ENCODE measurements around the gene ASB6.

Gene ASB6

DNA sequence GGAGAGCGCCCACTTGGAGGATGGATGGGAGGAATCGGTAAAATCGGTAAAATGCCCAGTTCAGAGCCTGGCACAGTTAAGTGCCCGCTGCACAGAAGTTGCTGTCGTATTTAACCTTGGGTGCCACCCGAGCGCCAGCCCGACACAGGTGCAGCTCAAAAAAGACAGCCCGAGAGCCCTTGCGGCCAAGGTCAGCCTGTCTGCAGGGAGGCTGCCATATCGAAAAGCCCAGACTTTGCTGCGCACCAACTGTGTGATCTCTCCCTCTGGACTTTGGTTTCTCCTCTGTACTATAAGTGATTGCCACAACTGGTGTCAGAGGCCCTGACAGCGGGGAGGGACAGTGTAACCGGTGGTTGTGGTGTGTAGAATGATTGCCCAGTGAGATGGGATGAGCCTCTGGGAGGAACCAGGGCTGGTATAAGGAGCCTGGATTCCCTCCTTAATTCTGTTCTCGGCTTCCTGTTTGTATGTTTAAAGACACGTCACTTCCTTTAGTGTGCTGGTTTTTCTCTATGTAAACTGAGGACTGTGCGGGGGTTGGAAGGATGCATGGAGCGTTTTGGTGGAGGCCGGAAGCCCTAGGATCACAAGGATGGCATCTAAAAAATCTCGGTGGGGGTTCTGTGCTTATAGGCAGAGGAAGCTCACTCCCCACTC lies 15.2 kb downstream of the ASB6 start:
- Histone ChIP-seq H3K27ac (ENCODE audit: low read depth, low read length) (peak overlapping the region; percentile 93), H3K27me3 (ENCODE audit: control insufficient read depth, insufficient read depth, low read length) (peaks cover 2% of the 10 kb centered on the region), H3K9me3 (ENCODE audit: control insufficient read depth, insufficient read depth, low read length) (no peaks in the 10 kb centered on the region), H3K4me1 (ENCODE audit: control insufficient read depth, insufficient read depth, low read length) (peaks cover 13% of the 10 kb centered on the region; the same call in 1 of the 2 replicates), H3K4me3 (ENCODE audit: low read depth, low read length) (peak overlapping the region; percentile 90), H3K9ac (ENCODE audit: low read depth, low read length) (peak overlapping the region; percentile 94), H3K36me3 (ENCODE audit: control insufficient read depth, insufficient read depth, low read length) (peaks cover 22% of the 10 kb centered on the region; the same call in 1 of the 2 replicates)

DNA sequence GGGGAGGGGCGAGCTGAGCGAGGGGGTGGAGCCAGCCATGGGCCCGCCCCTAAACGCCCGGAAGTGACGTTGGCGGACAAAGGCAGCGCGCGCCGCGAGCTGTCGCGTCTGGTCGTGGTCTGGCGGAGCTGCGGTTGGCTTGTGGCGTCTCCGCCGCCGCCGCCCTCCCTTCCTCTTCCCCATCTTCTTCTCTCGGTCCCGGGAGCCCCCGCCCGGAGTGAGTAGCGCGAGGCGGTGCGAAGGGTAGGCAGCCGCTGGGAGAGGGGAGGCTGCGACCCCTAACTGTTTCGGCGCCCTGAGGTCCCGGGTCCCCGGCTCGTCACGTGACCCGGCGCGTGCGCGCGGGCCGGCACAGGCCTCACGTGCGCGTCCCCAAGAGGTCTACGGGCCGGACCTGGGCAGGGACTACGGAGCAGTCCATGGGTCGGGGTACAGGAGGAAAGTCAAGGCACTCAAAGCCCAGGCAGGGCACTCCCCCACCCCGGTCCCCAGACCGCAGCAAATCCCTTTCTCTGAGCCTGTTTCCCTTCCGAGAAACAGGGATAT lies 15.8 kb downstream of the ASB6 start, which contains the start of gene NTMT1:
Gene NTMT1 (plus strand): TSS at position 85 of the 546 bp plus-strand sequence. CDS start 6,541 bp downstream, outside the sequence.
- H3K36me3 ChIP-seq (ENCODE audit: control insufficient read depth, insufficient read depth, low read length) = peaks cover 20% of the 10 kb centered on the region; the same call in 1 of the 2 replicates
- H3K9me3 ChIP-seq (ENCODE audit: control insufficient read depth, insufficient read depth, low read length) = no peaks in the 10 kb centered on the region
- peak within 1 kb of the TSS; percentile 94 for H3K9ac ChIP-seq (ENCODE audit: low read depth, low read length)
- H3K4me1 ChIP-seq (ENCODE audit: control insufficient read depth, insufficient read depth, low read length) = peaks cover 13% of the 10 kb centered on the region; the same call in 1 of the 2 replicates
- peaks cover 9% of the 10 kb centered on the region for H3K27me3 ChIP-seq (ENCODE audit: control insufficient read depth, insufficient read depth, low read length)
- peak within 1 kb of the TSS; percentile 90 for H3K4me3 ChIP-seq (ENCODE audit: low read depth, low read length)
- peak within 1 kb of the TSS; percentile 93 for H3K27ac ChIP-seq (ENCODE audit: low read depth, low read length)

DNA sequence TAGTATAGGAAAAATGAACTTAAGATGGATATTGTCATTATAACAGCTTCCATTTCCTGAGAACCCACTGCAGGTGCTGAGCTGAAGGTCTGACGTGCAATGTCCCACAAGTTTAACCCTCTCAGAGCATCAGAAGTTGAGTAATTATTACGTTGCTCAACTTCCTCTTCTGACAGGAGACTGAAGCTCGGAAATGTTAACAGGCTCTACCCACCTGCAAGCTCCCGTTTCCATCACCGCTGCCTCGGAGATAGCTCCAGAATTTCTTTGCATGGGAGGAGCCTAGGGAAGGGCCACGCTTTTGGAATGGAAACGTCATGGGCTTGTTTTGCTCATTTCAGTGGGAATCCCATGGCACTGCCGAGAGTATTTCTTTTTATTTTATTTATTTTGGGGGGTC lies 17.0 kb downstream of the ASB6 start:
- no peak overlapping the region for H3K4me3 ChIP-seq (ENCODE audit: low read depth, low read length)

DNA sequence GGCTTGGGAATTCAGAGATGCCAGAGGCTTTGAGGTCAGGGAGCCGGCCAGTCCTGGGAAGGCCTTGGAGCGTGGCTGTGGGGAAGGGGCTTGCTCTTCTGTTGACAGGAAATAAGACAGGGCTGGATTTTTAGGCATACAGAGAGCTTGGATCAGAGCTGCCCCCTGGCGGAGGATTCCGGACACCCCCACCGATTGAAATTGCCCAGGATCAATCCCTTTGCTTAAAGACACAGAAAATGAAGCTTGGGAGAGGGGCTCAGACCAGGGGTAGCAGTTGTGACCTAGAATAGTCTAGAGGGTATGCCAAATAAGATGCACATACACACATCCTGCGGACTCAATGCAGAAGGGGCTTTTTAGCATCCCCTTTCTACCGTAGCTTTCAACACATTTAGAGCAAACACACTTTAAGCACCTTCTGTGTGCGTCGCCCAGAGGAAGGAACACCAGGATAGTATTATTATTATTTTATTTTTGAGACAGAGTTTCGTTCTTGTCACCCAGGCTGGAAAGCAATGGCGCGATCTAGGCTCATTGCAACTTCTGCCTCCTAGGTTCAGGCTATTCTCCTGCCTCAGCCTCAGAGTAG lies 17.7 kb downstream of the ASB6 start:
- H3K9ac ChIP-seq (ENCODE audit: low read depth, low read length) = no peak overlapping the region
- H3K4me1 ChIP-seq (ENCODE audit: control insufficient read depth, insufficient read depth, low read length) = peaks cover 13% of the 10 kb centered on the region; the same call in 1 of the 2 replicates
- no peak overlapping the region for H3K4me3 ChIP-seq (ENCODE audit: low read depth, low read length)
- no peaks in the 10 kb centered on the region for H3K9me3 ChIP-seq (ENCODE audit: control insufficient read depth, insufficient read depth, low read length)
- H3K36me3 ChIP-seq (ENCODE audit: control insufficient read depth, insufficient read depth, low read length) = peaks cover 15% of the 10 kb centered on the region; the same call in 1 of the 2 replicates
- peaks cover 27% of the 10 kb centered on the region for H3K27me3 ChIP-seq (ENCODE audit: control insufficient read depth, insufficient read depth, low read length)
- no peak overlapping the region for H3K27ac ChIP-seq (ENCODE audit: low read depth, low read length)

More for the DNA sequence above, 17.0 kb downstream of the ASB6 start:
- H3K4me1 ChIP-seq (ENCODE audit: control insufficient read depth, insufficient read depth, low read length) = peaks cover 13% of the 10 kb centered on the region; the same call in 1 of the 2 replicates
- H3K27ac ChIP-seq (ENCODE audit: low read depth, low read length) = no peak overlapping the region
- no peak overlapping the region for H3K9ac ChIP-seq (ENCODE audit: low read depth, low read length)
- H3K27me3 ChIP-seq (ENCODE audit: control insufficient read depth, insufficient read depth, low read length) = peaks cover 21% of the 10 kb centered on the region
- H3K36me3 ChIP-seq (ENCODE audit: control insufficient read depth, insufficient read depth, low read length) = peaks cover 15% of the 10 kb centered on the region; the same call in 1 of the 2 replicates
- H3K9me3 ChIP-seq (ENCODE audit: control insufficient read depth, insufficient read depth, low read length) = no peaks in the 10 kb centered on the region

DNA sequence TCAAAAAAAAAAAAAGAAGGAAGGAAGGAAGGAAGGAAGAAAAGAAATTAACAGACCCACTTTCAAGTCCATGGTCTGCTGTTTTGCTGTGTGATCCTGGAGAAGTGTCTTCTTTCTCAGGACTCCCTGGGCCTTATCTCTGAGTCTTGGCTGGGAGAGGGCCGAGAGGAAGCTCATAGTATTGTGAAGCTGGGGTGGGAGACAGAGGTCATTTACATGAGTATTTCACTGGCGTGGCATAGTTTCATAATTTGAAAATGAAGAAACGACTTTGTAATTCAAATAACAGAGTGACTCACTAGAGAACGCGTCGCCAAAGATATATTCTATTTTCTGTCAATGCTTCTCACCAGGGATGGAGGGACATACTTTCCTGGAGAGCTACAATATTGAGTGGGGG lies 18.6 kb downstream of the ASB6 start:
- Histone ChIP-seq H3K9me3 (ENCODE audit: control insufficient read depth, insufficient read depth, low read length) (no peaks in the 10 kb centered on the region), H3K27ac (ENCODE audit: low read depth, low read length) (no peak overlapping the region), H3K4me1 (ENCODE audit: control insufficient read depth, insufficient read depth, low read length) (peaks cover 13% of the 10 kb centered on the region; the same call in 1 of the 2 replicates), H3K4me3 (ENCODE audit: low read depth, low read length) (no peak overlapping the region), H3K36me3 (ENCODE audit: control insufficient read depth, insufficient read depth, low read length) (peaks cover 9% of the 10 kb centered on the region; the same call in 1 of the 2 replicates), H3K27me3 (ENCODE audit: control insufficient read depth, insufficient read depth, low read length) (peaks cover 33% of the 10 kb centered on the region), H3K9ac (ENCODE audit: low read depth, low read length) (no peak overlapping the region)

DNA sequence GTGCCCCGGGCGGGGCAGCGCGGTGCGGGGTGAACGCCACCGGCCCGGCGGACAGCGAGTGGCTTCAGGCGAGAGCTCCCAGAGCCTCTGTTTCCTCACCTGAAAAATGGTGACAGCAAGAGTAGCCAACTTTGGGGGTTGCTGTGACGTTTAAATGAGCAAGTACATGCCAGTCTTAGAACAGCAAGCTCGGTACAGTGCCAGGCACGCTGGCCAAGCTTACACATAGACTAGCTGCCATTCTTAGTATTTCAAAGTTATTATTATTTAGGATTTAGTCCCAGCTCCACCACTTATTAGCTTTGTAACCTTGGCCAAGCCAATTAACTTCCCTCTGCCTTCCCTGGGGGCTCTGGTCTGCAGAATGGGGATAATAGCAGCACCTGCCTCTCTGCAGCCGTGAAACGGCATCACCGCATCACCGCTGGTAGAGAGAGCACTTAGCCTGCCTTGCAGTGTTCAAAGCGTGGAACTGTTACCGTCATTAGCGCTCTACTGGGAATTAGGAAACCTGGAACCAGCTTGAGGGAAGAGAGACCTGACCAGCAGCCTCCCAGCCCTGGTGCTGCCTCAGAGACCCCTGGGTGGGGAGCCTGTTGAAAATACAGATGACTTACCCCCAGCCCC lies 21.2 kb downstream of the ASB6 start, which contains the start of gene C9orf50:
Gene C9orf50 (minus strand): TSS at position 433 of the 627 bp plus-strand sequence. CDS start 527 bp downstream, outside the sequence.
- Histone ChIP-seq H3K4me3 (ENCODE audit: low read depth, low read length) (peak within 1 kb of the TSS; percentile 61), H3K9me3 (ENCODE audit: control insufficient read depth, insufficient read depth, low read length) (no peaks in the 10 kb centered on the region), H3K27me3 (ENCODE audit: control insufficient read depth, insufficient read depth, low read length) (peaks cover 33% of the 10 kb centered on the region), H3K9ac (ENCODE audit: low read depth, low read length) (no peak within 1 kb of the TSS), H3K27ac (ENCODE audit: low read depth, low read length) (no peak within 1 kb of the TSS), H3K4me1 (ENCODE audit: control insufficient read depth, insufficient read depth, low read length) (0 out of 2 replicates have a peak, but pooled peaks cover 2% of the 10 kb centered on the region), H3K36me3 (ENCODE audit: control insufficient read depth, insufficient read depth, low read length) (no peaks in the 10 kb centered on the region)

DNA sequence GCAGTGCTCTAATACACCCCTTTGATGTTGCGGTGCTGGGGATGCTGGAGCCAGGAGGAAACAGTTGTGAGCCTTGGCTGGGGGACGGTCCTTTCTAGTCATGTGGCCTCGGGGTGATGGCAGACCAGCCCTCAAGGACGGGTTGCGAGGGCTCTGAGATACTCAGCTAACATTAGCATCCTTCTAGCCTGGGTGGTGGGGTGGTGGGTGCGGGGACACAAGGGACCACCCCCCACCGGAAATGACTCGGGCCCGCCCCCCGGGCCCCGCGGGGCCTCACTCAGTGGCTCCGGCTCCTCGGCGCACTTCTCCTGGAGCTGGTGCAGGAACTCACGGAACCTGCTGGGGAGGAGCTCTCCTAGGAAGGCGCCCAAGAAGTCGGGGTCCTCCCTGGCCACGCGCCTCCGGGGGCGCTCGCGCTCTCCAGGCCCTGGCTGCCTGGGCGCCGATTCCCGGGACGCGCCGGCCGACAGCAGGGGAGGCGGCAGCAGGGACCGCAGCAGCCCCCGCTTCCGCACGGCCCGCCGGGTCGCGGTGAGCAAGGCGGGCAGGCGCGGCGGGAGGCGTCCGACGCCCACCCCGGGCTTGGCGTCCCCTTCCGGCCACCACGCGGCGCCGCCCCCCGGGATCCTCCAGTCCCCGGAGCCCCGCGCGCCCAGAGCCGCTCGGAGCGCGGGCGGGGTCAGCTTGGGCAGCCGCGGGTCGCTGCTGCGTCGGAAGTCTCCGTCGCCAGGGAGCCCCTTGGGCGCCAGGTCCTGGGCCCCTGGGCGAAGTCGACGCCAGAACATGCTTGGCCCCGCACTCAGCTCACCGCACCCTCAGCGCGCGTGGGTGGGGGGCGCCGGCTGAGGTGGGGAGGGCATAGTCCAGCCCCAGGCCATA lies 21.9 kb downstream of the ASB6 start:
- Histone ChIP-seq H3K27me3 (ENCODE audit: control insufficient read depth, insufficient read depth, low read length) (peaks cover 41% of the 10 kb centered on the region), H3K4me1 (ENCODE audit: control insufficient read depth, insufficient read depth, low read length) (no peaks in the 10 kb centered on the region), H3K9me3 (ENCODE audit: control insufficient read depth, insufficient read depth, low read length) (no peaks in the 10 kb centered on the region), H3K9ac (ENCODE audit: low read depth, low read length) (no peak overlapping the region), H3K27ac (ENCODE audit: low read depth, low read length) (no peak overlapping the region), H3K4me3 (ENCODE audit: low read depth, low read length) (peak overlapping the region; percentile 61), H3K36me3 (ENCODE audit: control insufficient read depth, insufficient read depth, low read length) (no peaks in the 10 kb centered on the region)

DNA sequence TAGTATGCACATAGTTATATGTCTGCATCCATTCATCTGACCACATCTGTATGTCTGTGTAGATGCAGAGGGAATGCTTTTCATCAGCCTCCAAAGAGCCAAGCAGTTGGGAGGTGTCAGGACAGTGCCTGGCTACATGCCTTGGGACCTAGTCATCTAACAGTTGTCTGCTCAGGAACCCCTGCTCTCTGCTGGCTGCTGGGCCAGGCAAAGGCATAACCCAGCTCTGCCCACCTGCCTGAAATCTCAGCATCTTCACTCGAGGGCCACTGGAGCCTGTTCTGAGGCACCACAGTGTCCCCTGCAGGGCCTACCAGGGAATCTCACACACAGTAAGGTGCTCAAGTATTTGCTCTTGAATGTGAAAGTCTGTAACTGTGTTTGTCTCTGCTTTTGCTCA lies 24.8 kb downstream of the ASB6 start:
- no peaks in the 10 kb centered on the region for H3K36me3 ChIP-seq (ENCODE audit: control insufficient read depth, insufficient read depth, low read length)
- H3K27me3 ChIP-seq (ENCODE audit: control insufficient read depth, insufficient read depth, low read length) = peaks cover 41% of the 10 kb centered on the region
- no peak overlapping the region for H3K4me3 ChIP-seq (ENCODE audit: low read depth, low read length)
- H3K9ac ChIP-seq (ENCODE audit: low read depth, low read length) = no peak overlapping the region
- no peaks in the 10 kb centered on the region for H3K4me1 ChIP-seq (ENCODE audit: control insufficient read depth, insufficient read depth, low read length)
- H3K9me3 ChIP-seq (ENCODE audit: control insufficient read depth, insufficient read depth, low read length) = no peaks in the 10 kb centered on the region
- no peak overlapping the region for H3K27ac ChIP-seq (ENCODE audit: low read depth, low read length)

DNA sequence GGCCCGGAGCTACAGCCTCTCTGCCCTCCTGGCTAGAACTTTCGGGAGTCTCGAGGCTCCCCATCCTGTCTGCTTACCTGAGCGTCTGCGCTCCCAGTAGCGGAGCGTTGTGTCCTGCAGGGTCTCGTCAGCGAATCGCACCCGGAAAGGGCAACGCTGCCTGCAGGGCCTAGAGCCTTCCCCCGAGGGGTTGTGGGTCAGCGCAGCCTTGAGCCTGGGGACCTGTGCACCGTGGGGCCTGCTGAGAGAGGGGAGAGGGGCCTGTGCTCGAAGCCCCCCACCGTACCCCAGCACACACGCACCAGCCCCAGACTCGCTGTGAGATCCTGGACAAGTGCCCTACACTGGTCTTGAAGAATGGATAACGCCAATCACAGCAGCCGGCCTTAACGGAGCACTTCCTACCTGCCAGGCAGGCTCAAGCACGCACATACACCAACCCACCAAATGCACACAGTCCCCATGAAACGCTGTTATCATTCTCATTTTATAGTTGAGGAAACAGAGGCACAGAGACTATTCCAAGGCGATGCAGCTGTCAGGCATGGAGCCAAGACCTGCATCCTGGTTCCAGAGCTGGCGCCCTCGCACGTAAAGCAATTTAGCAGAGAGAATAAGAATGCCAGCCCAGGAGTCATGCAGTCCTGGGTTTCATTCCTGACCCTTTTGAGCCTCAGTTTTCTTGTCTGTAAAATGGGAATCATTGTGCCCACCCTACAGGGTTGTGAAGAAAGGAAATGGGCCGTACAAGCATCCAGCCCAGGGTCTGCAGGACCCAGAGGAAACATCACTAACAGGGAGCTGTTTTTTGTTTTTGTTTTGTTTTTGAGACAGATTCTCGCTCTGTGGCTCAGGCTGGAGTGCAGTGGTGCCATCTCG lies 26.3 kb downstream of the ASB6 start:
- Histone ChIP-seq H3K27ac (ENCODE audit: low read depth, low read length) (no peak overlapping the region), H3K4me3 (ENCODE audit: low read depth, low read length) (no peak overlapping the region), H3K9me3 (ENCODE audit: control insufficient read depth, insufficient read depth, low read length) (no peaks in the 10 kb centered on the region), H3K4me1 (ENCODE audit: control insufficient read depth, insufficient read depth, low read length) (0 out of 2 replicates have a peak, but pooled peaks cover 3% of the 10 kb centered on the region), H3K27me3 (ENCODE audit: control insufficient read depth, insufficient read depth, low read length) (peaks cover 31% of the 10 kb centered on the region), H3K36me3 (ENCODE audit: control insufficient read depth, insufficient read depth, low read length) (no peaks in the 10 kb centered on the region), H3K9ac (ENCODE audit: low read depth, low read length) (no peak overlapping the region)

Data from HUES48 (cell line).